GM19193 (cell line): ENCODE data around the gene PPP4C.

Experiments
- POLR2A ChIP-seq: IDR thresholded peaks from 4 replicates; pipeline ENCODE4 v1.6.1; 2011; ENCODE audit not compliant: insufficient read depth, insufficient read length; ENCODE audit errors: extremely low read depth

The PPP4C gene

GRCh38 chr16:30051518-30051917, 24.3 kb upstream of the PPP4C start:
- no peak for TF ChIP-seq POLR2A

- peak; percentile 53 for TF ChIP-seq POLR2A
Observed at GRCh38 chr16:30052671-30053372, 23.0 kb upstream of the PPP4C start.

DNA sequence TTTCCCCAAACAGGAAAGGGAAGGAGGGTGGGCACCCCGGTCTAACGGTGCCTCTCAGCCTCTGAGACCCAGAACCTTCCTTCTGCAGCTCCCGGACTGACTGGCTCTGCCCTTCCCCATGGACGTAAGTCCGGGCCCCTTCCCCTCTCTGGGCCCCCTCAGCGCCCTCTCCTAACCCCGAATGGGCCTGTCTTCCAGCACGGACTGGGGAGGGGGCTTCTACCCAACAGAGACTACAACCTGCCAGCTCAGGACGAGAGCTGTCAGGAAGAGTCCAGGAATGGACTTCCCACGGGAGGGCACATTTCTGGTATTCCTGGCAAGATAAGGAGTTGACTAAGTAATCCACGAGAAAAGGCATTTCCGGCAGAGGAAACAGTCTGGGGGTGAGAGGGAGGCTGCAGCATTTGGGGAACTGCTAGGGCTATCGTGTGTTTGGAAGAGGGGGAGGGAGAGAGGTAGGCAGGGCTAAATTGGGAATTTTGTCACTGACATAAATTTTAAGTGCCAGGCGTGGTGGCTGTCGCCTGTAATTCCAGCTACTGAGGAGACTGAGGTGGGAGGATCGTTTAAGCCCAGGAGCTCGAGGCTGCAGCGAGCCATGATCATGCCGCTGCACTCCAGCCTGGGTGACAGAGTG, 22.3 kb upstream of the PPP4C start:
- TF ChIP-seq POLR2A, result no peak

- no peak for TF ChIP-seq POLR2A
Observed at GRCh38 chr16:30054451-30054850, 21.3 kb upstream of the PPP4C start.

- TF ChIP-seq POLR2A, result no peak
Observed at GRCh38 chr16:30054959-30055553, 20.7 kb upstream of the PPP4C start.

DNA sequence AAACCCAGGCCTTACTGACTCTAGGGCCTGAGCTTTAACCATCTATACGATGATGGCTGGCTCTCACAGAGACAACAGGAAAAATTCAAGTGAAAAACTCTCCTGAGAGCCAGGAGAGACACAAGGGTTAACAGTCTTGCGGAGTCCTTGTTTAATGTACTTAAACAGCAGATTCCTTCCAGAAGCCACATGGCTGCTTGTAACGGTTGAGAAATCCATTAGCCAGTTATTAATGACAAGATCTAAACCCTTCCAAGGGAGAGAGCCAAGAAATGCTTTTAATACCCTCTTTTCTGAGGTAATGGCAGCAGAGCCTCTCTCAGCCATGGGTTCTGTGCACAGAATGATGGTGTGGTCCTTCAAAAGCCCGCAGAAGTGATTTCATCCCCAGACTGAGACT, 15.4 kb upstream of the PPP4C start:
- no peak for TF ChIP-seq POLR2A

GRCh38 chr16:30060836-30061554, 14.8 kb upstream of the PPP4C start:
- TF ChIP-seq POLR2A, result no peak

GRCh38 chr16:30063278-30063892, 12.4 kb upstream of the PPP4C start:
- TF ChIP-seq POLR2A, result no peak

DNA sequence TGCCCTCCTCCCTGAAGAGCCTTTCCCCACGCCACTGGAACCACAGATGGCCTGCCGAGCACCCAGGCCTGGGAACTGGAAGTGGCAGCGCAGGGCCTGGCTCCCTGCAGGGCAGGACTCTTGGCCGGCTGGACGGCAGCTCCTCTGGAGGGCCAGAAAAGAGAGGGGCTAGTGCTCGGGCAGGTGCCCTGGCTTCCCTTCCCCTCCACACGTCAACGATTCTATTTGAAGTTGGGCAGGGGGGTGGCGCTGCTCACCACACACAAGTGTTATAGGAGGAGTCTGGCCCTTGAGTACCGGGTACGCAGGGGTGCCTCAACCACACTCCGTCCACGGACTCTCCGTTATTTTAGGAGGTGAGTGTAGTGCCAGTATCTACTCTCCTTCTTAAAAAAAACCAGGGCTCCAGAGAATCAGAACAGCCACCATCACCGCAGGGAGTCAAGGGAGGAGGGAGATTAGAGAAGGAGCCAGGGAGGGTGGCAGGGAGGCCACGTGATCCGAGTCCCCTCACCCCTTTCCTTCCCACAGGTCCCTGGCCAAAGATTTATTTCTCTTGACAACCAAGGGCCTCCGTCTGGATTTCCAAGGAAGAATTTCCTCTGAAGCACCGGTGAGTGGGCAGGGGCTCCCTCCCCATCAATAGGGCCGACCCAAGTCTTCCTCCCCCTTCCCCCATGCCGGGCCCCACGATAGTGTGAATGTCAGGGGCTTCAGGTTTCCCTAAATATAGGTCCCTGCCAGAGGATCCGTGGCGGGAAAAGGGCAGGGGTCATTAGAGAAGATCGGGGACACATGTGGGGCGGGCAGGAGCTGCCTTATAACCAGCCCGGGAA, 11.7 kb upstream of the PPP4C start:
- TF ChIP-seq POLR2A, result peak; percentile 61

GRCh38 chr16:30064729-30065101, 11.1 kb upstream of the PPP4C start:
- peak; percentile 84 for TF ChIP-seq POLR2A

GRCh38 chr16:30065102-30065942, 10.5 kb upstream of the PPP4C start, which contains the start of gene ALDOA:
Gene ALDOA (plus strand): TSS chr16:30065760. CDS start chr16:30066898, 1,138 bp downstream.
- TF ChIP-seq POLR2A, result peak; percentile 88

- no peak for TF ChIP-seq POLR2A
Observed at GRCh38 chr16:30065943-30066760, 9.6 kb upstream of the PPP4C start.

DNA sequence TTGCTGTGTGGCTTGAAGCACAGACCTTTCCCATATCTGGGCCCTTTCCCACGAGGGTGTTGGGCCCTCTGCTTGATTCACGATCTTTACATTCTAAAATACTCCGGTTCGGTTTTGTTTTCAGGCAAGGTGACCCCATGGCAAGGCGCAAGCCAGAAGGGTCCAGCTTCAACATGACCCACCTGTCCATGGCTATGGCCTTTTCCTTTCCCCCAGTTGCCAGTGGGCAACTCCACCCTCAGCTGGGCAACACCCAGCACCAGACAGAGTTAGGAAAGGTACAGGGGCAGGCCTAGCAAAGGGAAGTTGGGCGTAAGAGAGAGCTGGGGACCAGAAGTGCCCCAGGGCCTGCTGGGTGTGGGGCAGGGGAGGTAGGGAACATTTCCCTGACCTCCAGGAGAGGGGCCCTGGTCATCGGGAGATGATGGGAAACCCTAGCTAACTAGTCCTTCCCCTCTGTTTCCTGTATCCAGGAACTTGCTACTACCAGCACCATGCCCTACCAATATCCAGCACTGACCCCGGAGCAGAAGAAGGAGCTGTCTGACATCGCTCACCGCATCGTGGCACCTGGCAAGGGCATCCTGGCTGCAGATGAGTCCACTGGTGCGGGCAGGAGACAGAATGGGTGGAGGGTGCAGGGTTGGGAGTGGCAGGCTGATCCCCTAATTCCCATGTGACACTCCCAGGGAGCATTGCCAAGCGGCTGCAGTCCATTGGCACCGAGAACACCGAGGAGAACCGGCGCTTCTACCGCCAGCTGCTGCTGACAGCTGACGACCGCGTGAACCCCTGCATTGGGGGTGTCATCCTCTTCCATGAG, 8.8 kb upstream of the PPP4C start:
- no peak for TF ChIP-seq POLR2A
